T-helper 9 cell (primary cell): ENCODE data around the gene PRPSAP2.
"Not testable (repeated sequence)": the region's sequence is repeated elsewhere in the genome, so short reads cannot be mapped to it uniquely, and the experiment has no call there.

Experiments
- DNase-seq: peaks from one replicate; pipeline ENCODE4 v3.0.0-alpha.2; 2020
- total RNA-seq, 2 donors: gene quantifications; one replicate each; lab custom pipeline; 2026; lab: John Stamatoyannopoulos, UW

Gene PRPSAP2
- 30.9 to 46.9 reads per million in 2 donors for total RNA-seq

- DNase-seq = peak; percentile 96
Observed at GRCh38 chr17:18857864-18858566, at the start of gene PRPSAP2. PRPSAP2 (plus strand) TSS chr17:18858131; CDS start chr17:18865834, 7,703 bp downstream.

- DNase-seq = not testable (repeated sequence)
Observed at GRCh38 chr17:18815924-18816323, 42.0 kb upstream of the PRPSAP2 start.

- DNase-seq = peak; percentile 1
Observed at GRCh38 chr17:18816489-18817371, 41.2 kb upstream of the PRPSAP2 start.

GRCh38 chr17:18821430-18821829, 36.5 kb upstream of the PRPSAP2 start:
- not testable (repeated sequence) for DNase-seq

- not testable (repeated sequence) for DNase-seq
Observed at GRCh38 chr17:18827613-18828012, 30.3 kb upstream of the PRPSAP2 start.

- DNase-seq = no peak
Observed at GRCh38 chr17:18848501-18848900, 9.4 kb upstream of the PRPSAP2 start.

- DNase-seq = no peak
Observed at GRCh38 chr17:18850679-18851078, 7.3 kb upstream of the PRPSAP2 start.

- no peak for DNase-seq
Observed at GRCh38 chr17:18851201-18851600, 6.7 kb upstream of the PRPSAP2 start.

- DNase-seq = no peak
Observed at GRCh38 chr17:18854956-18855355, 3.0 kb upstream of the PRPSAP2 start.

- peak; percentile 78 for DNase-seq
Observed at GRCh38 chr17:18855831-18856569, 1.9 kb upstream of the PRPSAP2 start.

GRCh38 chr17:18856570-18856915, 1.4 kb upstream of the PRPSAP2 start:
- DNase-seq = no peak

- DNase-seq = no peak
Observed at GRCh38 chr17:18858567-18859245, 775 bp downstream of the PRPSAP2 start.

- DNase-seq = no peak
Observed at GRCh38 chr17:18859256-18859655, 1.3 kb downstream of the PRPSAP2 start.

GRCh38 chr17:18860161-18860972, 2.4 kb downstream of the PRPSAP2 start:
- DNase-seq = no peak

GRCh38 chr17:18862011-18862410, 4.1 kb downstream of the PRPSAP2 start:
- DNase-seq = no peak

GRCh38 chr17:18864996-18865395, 7.1 kb downstream of the PRPSAP2 start:
- DNase-seq = not testable (repeated sequence)

- DNase-seq = no peak
Observed at GRCh38 chr17:18866866-18867813, 9.2 kb downstream of the PRPSAP2 start.

- no peak for DNase-seq
Observed at GRCh38 chr17:18877104-18877645, 19.2 kb downstream of the PRPSAP2 start.

GRCh38 chr17:18888766-18889290, 30.9 kb downstream of the PRPSAP2 start:
- DNase-seq = no peak

GRCh38 chr17:18889658-18890057, 31.7 kb downstream of the PRPSAP2 start:
- DNase-seq = no peak
